GM18508 (cell line): ENCODE measurements around the gene LCE4A.
"Not testable (repeated sequence)": the region's sequence is repeated elsewhere in the genome, so short reads cannot be mapped to it uniquely, and the experiment has no call there.

Experiments used
- ATAC-seq: cut with Tn5 transposase; IDR thresholded peaks from one replicate; pipeline ENCODE4 v1.9.1; 2021; ENCODE audit warnings: moderate number of reproducible peaks; ENCODE audit not compliant: insufficient read depth, unreplicated experiment

Gene LCE4A

GRCh38 chr1:152707860-152708259 lies at the start of gene LCE4A:
Gene LCE4A (plus strand): TSS chr1:152708160. CDS start chr1:152709076, 916 bp downstream.
- ATAC-seq, result no peak

GRCh38 chr1:152658649-152659048 lies 49.3 kb upstream of the LCE4A start:
- ATAC-seq, result no peak

- ATAC-seq, result no peak
Measured at GRCh38 chr1:152663098-152663497, 44.9 kb upstream of the LCE4A start, which contains the start of gene LCE2D. Gene LCE2D (plus strand): TSS chr1:152663380. CDS start chr1:152664106, 726 bp downstream.

GRCh38 chr1:152666171-152666570 lies 41.8 kb upstream of the LCE4A start:
- ATAC-seq, result not testable (repeated sequence)

- no peak for ATAC-seq
Measured at GRCh38 chr1:152667648-152668047, 40.3 kb upstream of the LCE4A start.

- ATAC-seq, result no peak
Measured at GRCh38 chr1:152673016-152673415, 34.9 kb upstream of the LCE4A start.

- not testable (repeated sequence) for ATAC-seq
Measured at GRCh38 chr1:152674983-152675382, 33.0 kb upstream of the LCE4A start, which contains the start of gene LCE2C. Gene LCE2C (plus strand): TSS chr1:152675279. CDS start chr1:152676016, 737 bp downstream.

GRCh38 chr1:152679459-152679858 lies 28.5 kb upstream of the LCE4A start:
- no peak for ATAC-seq

GRCh38 chr1:152681616-152682015 lies 26.3 kb upstream of the LCE4A start:
- ATAC-seq, result no peak

- no peak for ATAC-seq
Measured at GRCh38 chr1:152683846-152684245, 24.1 kb upstream of the LCE4A start.

GRCh38 chr1:152685823-152686222 lies 22.1 kb upstream of the LCE4A start, which contains the start of gene LCE2B:
Gene LCE2B (plus strand): TSS chr1:152686123. CDS start chr1:152686844, 721 bp downstream.
- not testable (repeated sequence) for ATAC-seq

- no peak for ATAC-seq
Measured at GRCh38 chr1:152697701-152698600, 10.0 kb upstream of the LCE4A start, which contains the start of gene LCE2A. Gene LCE2A (plus strand): TSS chr1:152698345. CDS start chr1:152698902, 557 bp downstream.

GRCh38 chr1:152699746-152700145 lies 8.2 kb upstream of the LCE4A start:
- ATAC-seq, result no peak

GRCh38 chr1:152718238-152718637 lies 10.3 kb downstream of the LCE4A start:
- no peak for ATAC-seq

GRCh38 chr1:152725261-152725660 lies 17.3 kb downstream of the LCE4A start:
- ATAC-seq, result no peak

GRCh38 chr1:152728986-152729385 lies 21.0 kb downstream of the LCE4A start:
- ATAC-seq, result no peak

- ATAC-seq, result no peak
Measured at GRCh38 chr1:152735648-152736047, 27.7 kb downstream of the LCE4A start.

- ATAC-seq, result no peak
Measured at GRCh38 chr1:152737997-152738396, 30.0 kb downstream of the LCE4A start.

GRCh38 chr1:152739841-152740240 lies 31.9 kb downstream of the LCE4A start:
- no peak for ATAC-seq

GRCh38 chr1:152741656-152742055 lies 33.7 kb downstream of the LCE4A start:
- no peak for ATAC-seq

- no peak for ATAC-seq
Measured at GRCh38 chr1:152743371-152744145, 35.6 kb downstream of the LCE4A start.
